ENCODE measurements around the gene TUBG2. TPM values are rescaled to one million over a fixed set of nuclear protein-coding genes. Genes with fewer than 3 reads are reported as not detected.

The TUBG2 gene
- total RNA-seq, 1 experiment from 2014 or later = 20.4 TPM

DNA sequence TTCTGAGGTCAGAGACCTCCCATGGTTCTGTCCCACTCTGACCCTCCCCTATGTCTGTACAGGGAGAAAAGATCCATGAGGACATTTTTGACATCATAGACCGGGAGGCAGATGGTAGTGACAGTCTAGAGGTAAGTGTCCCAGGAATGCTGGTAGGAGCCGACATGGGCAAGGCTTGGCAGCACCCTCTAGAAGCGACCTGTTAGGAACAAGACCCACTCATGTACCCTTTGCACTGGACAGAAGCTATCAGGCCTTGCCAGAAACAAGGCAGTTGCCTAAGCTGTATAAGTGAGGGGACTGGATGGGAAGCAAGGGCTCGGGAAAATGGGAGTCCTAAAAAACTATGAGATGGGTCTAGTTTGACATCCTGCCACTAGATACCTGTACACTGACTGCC lies 47.1 kb upstream of the TUBG2 start:
- peaks cover 35 to 48% (median 48%) of the 10 kb centered on the region in 3 experiments for H3K36me3 Mint-ChIP-seq (ENCODE audit: insufficient read depth in 1 of 3, low read depth in 3 of 3)
- H2BK120ac ChIP-seq (ENCODE audit: low read depth, low read length, poor library complexity, severe bottlenecking) = no peak overlapping the region
- WGBS (ENCODE audit: extremely low coverage, insufficient read length, low lambda C conversion rate) = no CpG with 5 or more reads among the region's 4 CpGs

More for the DNA sequence above, 47.1 kb upstream of the TUBG2 start:
- Histone ChIP-seq H3K27me3 (ENCODE audit: insufficient read depth, low read length) (no peaks in the 10 kb centered on the region), H4K5ac (ENCODE audit: insufficient read length, low read depth, low read length) (no peak overlapping the region), H2BK12ac (ENCODE audit: insufficient read length, low read depth, low read length) (no peak overlapping the region), H3K4me1 (ENCODE audit: insufficient read depth, low read length) (no peaks in the 10 kb centered on the region), H4K91ac (ENCODE audit: insufficient read length, low read depth, low read length) (no peak overlapping the region), H4K8ac (replicated peaks; ENCODE audit: insufficient read length, low read depth, low read length) (no peak overlapping the region), H3K27ac (ENCODE audit: insufficient read length, low read depth, low read length) (no peak overlapping the region), H3K79me1 (ENCODE audit: insufficient read depth, low read depth, low read length, poor library complexity, severe bottlenecking) (peaks cover 4% of the 10 kb centered on the region), H2BK5ac (ENCODE audit: insufficient read length, low read length) (no peak overlapping the region), H3K56ac (ENCODE audit: insufficient read length, low read depth, low read length) (no peak overlapping the region), H2AFZ (ENCODE audit: low read length) (no peak overlapping the region), H2AK5ac (ENCODE audit: insufficient read length, low read length) (no peak overlapping the region), H3K4ac (ENCODE audit: low read depth, low read length) (no peak overlapping the region), H3T11ph (ENCODE audit: low read length) (no peak overlapping the region), H3K23me2 (ENCODE audit: insufficient read length, low read depth, low read length, poor library complexity, severe bottlenecking) (peaks cover 10% of the 10 kb centered on the region), H3K4me2 (ENCODE audit: insufficient read depth, insufficient read length, low read length) (no peak overlapping the region), H2BK20ac (ENCODE audit: low read depth, low read length, poor library complexity, severe bottlenecking) (no peak overlapping the region), H2BK15ac (ENCODE audit: low read depth, low read length) (no peak overlapping the region), H3K23ac (ENCODE audit: insufficient read length, low read depth, low read length) (no peak overlapping the region), H3K9me3 (ENCODE audit: control insufficient read depth, low read depth, low read length) (no peaks in the 10 kb centered on the region), H3K18ac (ENCODE audit: insufficient read length, low read depth, low read length) (no peak overlapping the region), H4K20me1 (ENCODE audit: control insufficient read depth, insufficient read depth, insufficient read length) (no peaks in the 10 kb centered on the region), H3K79me2 (ENCODE audit: insufficient read depth, low read length) (peaks cover 8% of the 10 kb centered on the region; the same call in 1 of the 2 replicates), H3K14ac (ENCODE audit: insufficient read depth, low read length) (no peak overlapping the region), H3K9ac (ENCODE audit: extremely low read depth, insufficient read length, low read length) (no peak overlapping the region)
- Mint-ChIP-seq H3K4me1 (peaks cover 9 to 10% of the 10 kb centered on the region in 2 experiments), H3K27ac (no peak overlapping the region), H3K4me3 (no peak overlapping the region; a peak in 1 of 5 replicates), H3K9me3 (peaks cover 0 to 3% of the 10 kb centered on the region in 2 experiments; a peak in 1 of 5 replicates), H3K27me3 (ENCODE audit: low read depth) (no peaks in the 10 kb centered on the region)
- DNase-seq = no peak
- TF ChIP-seq, protein P1, sequence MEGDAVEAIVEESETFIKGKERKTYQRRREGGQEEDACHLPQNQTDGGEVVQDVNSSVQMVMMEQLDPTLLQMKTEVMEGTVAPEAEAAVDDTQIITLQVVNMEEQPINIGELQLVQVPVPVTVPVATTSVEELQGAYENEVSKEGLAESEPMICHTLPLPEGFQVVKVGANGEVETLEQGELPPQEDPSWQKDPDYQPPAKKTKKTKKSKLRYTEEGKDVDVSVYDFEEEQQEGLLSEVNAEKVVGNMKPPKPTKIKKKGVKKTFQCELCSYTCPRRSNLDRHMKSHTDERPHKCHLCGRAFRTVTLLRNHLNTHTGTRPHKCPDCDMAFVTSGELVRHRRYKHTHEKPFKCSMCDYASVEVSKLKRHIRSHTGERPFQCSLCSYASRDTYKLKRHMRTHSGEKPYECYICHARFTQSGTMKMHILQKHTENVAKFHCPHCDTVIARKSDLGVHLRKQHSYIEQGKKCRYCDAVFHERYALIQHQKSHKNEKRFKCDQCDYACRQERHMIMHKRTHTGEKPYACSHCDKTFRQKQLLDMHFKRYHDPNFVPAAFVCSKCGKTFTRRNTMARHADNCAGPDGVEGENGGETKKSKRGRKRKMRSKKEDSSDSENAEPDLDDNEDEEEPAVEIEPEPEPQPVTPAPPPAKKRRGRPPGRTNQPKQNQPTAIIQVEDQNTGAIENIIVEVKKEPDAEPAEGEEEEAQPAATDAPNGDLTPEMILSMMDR (conservative IDR thresholded peaks at IDR 0.05) = no peak

Measured in H9 (cell line).